Kidney epithelial cell (primary cell): ENCODE results near the gene ZNF780A. TPM values are rescaled to one million over a fixed set of nuclear protein-coding genes. Genes with fewer than 3 reads are reported as not detected.

Source experiments
- DNase-seq: peaks from one replicate; pipeline ENCODE4 v3.0.0-alpha.2; 2010; ENCODE audit warnings: low read depth
- H3K27me3 ChIP-seq: 2 replicates; pipeline ENCODE4 v1.6.0; 2011; ENCODE audit warnings: low read length; ENCODE audit not compliant: control insufficient read depth, insufficient read depth
- H3K36me3 ChIP-seq: 2 replicates; pipeline ENCODE4 v1.5.1; 2011; ENCODE audit warnings: low read length; ENCODE audit not compliant: control insufficient read depth, insufficient read depth
- H3K4me3 ChIP-seq: 2 replicates; pipeline ENCODE4 v1.5.1; 2011; ENCODE audit warnings: low read depth, mild to moderate bottlenecking, control low read depth, low read length
- total RNA-seq: library from RNA; depleted of rRNA; stranded (reverse); fragments of >200 nt; gene quantifications from 2 replicates; pipeline ENCODE4 v1.2.3, GENCODE V29; 2015
- TF ChIP-seq, protein P1 (sequence below): IDR thresholded peaks from 2 replicates; pipeline ENCODE4 v1.5.1; 2011; ENCODE audit warnings: mild to moderate bottlenecking, moderate library complexity, low read length, control low read depth, inconsistent platforms; ENCODE audit not compliant: insufficient read depth, poor library complexity, severe bottlenecking

Gene ZNF780A
- total RNA-seq: 11.2 and 18.6 TPM in 2 replicates

DNA sequence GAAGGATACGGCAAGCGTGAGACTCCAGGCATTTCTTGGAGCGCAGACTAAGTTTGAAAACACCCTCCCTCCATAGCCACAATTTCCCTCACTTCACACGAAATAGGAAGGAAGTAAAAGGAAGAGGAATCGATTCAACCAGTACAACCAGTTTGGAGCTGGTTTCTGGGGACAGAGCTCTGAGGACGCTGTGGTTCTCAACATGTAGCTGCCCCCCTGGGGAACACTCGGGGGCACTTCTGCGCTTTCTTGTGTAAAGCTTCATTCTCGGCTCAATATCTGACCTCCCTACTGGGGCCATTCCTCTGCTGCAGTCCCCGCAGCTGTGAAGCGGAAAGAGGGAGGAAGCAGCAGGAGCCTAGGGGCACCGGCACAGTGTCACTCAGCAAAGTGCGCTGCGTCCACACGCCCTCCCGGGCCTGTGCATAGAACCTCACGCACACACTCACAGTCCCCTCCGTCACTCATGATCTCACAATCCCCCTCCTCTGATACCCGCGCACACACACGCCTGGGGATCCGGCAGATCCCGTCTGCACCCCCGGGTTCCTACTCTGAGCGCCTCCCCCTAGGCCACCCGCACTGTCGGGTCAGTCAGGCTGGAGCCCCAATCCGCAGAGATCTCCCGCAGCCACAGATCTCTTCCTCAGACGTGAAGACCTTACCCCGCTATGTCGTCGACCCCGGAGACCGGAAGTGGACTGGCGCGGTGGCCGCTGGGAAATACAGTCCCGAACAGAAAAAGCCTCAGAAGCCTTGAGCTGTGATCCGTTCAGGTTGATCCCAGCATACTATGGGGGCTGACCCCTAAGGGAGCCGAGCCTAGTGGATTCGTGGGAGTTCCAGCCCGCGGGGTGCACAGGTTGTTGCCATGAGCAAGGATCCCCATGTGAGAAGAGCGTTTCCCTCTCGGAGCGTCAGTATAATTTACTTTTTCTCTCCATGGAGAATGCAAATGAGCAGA is at the start of gene ZNF780A:
Gene ZNF780A (minus strand): TSS at position 703 of the 964 bp plus-strand sequence. CDS start 6,190 bp downstream, outside the sequence.
- no peaks in the 10 kb centered on the region for H3K27me3 ChIP-seq
- peak within 1 kb of the TSS; percentile 73 for H3K4me3 ChIP-seq
- TF ChIP-seq, protein P1, sequence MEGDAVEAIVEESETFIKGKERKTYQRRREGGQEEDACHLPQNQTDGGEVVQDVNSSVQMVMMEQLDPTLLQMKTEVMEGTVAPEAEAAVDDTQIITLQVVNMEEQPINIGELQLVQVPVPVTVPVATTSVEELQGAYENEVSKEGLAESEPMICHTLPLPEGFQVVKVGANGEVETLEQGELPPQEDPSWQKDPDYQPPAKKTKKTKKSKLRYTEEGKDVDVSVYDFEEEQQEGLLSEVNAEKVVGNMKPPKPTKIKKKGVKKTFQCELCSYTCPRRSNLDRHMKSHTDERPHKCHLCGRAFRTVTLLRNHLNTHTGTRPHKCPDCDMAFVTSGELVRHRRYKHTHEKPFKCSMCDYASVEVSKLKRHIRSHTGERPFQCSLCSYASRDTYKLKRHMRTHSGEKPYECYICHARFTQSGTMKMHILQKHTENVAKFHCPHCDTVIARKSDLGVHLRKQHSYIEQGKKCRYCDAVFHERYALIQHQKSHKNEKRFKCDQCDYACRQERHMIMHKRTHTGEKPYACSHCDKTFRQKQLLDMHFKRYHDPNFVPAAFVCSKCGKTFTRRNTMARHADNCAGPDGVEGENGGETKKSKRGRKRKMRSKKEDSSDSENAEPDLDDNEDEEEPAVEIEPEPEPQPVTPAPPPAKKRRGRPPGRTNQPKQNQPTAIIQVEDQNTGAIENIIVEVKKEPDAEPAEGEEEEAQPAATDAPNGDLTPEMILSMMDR: no peak
- DNase-seq: no peak
- no peaks in the 10 kb centered on the region for H3K36me3 ChIP-seq

DNA sequence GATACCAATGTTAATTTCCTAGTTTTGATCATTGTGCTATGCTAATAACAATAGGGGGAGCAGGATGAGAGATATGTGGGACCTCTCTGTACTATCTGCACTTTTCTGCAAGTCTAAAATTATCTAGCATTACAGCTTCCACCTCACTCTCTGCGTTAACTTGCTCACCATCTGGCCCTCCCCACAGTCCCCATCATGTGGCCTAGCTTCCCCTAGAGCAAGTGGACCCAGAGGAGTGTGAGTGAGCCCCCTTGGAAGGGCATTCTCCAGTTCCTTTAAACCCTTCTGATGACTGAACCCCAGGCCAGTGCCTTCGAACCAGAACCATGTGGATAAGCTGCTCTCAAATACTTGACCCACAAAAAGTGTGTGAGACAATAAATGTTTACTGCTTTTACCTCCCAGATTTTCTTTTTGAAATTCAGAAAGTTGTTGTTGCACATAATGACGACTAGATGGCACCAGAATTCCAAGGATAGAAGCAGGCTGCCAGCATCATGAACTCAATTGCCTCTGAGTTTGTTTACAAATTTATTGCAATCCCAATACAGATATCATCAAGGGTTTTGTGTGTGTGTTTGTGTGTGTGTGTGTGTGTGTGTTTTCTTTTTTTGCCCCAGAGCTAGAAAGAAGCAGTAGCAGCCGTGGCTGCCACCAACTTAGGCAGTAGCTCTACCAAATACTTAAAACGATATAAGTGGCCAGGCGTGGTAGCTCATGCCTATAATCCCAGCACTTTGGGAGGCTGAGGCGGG is 49.0 kb upstream of the ZNF780A start:
- Histone ChIP-seq H3K36me3 (no peaks in the 10 kb centered on the region), H3K4me3 (no peak overlapping the region), H3K27me3 (peaks cover 5% of the 10 kb centered on the region)
- no peak for DNase-seq
- TF ChIP-seq, protein P1: peak; percentile 64

DNA sequence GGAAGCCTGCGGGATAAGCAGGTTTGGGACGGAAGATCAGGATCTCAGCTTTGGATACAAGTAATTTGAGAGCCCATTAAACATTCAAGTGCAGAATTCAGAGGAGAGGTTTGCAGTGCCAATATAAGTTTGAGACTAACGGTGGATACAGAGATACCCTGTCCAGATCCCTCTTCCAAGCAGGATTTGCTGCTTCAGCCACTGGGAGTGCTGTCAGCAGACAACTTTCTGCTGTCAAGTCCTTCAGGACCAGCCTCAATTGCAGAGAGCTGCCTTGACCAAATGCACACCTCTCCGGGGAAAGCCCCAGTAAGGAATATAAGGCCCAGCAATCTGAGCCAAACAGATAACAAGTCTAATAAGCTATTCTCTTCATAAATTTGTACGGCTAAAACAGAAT is 46.1 kb upstream of the ZNF780A start:
- TF ChIP-seq, protein P1: peak; percentile 3
- no peak for DNase-seq
- H3K27me3 ChIP-seq: peaks cover 10% of the 10 kb centered on the region
- no peaks in the 10 kb centered on the region for H3K36me3 ChIP-seq
- no peak overlapping the region for H3K4me3 ChIP-seq

DNA sequence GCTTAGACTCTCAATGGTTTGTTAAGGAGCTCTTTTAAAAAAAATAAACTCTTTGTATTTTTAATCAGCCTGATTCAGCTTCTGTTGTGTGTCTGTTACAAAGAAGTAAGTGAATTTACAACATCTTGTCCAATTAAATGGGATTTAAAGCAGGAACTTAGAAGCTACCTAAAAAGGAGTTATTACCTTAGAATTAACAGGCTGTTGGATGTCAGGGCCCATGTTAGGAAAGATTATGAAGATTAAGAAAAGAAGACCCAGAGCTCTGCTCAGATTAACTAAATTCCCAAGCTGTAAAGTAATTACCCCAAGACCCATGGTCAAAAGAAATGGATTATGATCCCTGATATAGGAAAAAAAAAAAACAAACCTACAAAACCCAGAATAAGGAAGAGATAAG is 44.1 kb upstream of the ZNF780A start:
- H3K27me3 ChIP-seq: peaks cover 11% of the 10 kb centered on the region
- TF ChIP-seq, protein P1: no peak
- DNase-seq: no peak
- H3K36me3 ChIP-seq: no peaks in the 10 kb centered on the region
- H3K4me3 ChIP-seq: no peak overlapping the region

DNA sequence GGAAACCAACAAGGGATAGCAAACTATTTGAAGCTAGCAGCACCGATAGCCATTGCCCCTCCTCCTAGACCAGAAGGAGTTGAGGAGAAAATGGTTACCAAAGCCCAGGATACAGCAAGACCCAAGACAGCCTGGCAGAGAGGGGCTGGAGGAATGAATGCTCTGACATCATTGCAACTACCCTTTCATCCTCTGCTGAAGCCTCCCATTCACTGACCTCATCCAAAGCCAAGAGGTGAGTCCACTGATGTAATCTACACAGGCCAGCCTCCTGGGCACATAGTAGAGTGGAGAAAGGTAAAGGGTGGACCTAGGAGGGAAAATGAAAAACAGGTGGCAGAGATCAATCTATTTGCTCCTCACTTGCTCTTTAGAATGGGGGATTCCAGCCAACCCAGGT is 42.7 kb upstream of the ZNF780A start:
- Histone ChIP-seq H3K4me3 (no peak overlapping the region), H3K27me3 (peaks cover 8% of the 10 kb centered on the region), H3K36me3 (no peaks in the 10 kb centered on the region)
- TF ChIP-seq, protein P1: no peak
- DNase-seq: no peak
